ENCODE results near the gene UGT1A5. TPM values are rescaled to one million over a fixed set of nuclear protein-coding genes. Genes with fewer than 3 reads are reported as not detected.

The UGT1A5 gene
- polyA plus RNA-seq, result 0.51 to 2.2 TPM (median 1.3 TPM) in 3 replicates
- polyA plus RNA-seq (2011; ENCODE audit: low read depth), result 0.37 TPM
- polyA plus RNA-seq (2011; cell fraction: cytosol; rRNA removed), result 0.27 and 0.45 TPM in 2 replicates
- polyA plus RNA-seq (2011; cell fraction: nucleus; rRNA removed), result 4.4 and 5.9 TPM in 2 replicates
- polyA plus RNA-seq (2012; ENCODE audit: low replicate concordance), result 0.90 TPM in 1 of 2 replicates, not detected in the other
- polyA minus RNA-seq, result 4.3 to 23.3 TPM (median 17.6 TPM) in 3 replicates
- not detected for polyA minus RNA-seq (2011; cell fraction: cytosol; rRNA and poly(A)+ RNA removed)
- 18.0 and 46.2 TPM in 2 replicates for polyA minus RNA-seq (2011; cell fraction: nucleus; rRNA and poly(A)+ RNA removed)

DNA sequence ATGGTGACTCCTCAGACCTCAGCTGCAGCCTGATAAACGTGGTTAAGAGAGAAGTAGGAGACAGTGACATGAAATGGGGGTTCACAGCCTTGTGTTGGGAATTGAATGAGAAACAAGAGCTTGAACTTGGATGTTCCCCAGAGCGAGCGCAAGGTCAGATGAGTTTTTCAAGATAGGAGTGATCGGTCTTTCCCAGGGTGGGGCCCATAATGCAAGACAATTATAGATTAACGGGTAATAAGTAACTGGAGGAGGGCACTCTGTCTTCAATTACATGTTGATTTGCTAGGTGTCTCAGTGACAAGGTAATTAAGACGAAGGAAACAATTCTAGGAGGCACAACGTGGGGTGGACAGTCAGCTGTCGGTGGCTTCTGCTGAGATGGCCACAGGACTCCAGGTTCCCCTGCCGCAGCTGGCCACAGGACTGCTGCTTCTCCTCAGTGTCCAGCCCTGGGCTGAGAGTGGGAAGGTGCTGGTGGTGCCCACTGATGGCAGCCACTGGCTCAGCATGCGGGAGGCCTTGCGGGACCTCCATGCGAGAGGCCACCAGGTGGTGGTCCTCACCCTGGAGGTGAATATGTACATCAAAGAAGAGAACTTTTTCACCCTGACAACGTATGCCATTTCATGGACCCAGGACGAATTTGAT lies at the start of gene UGT1A5:
TSS of gene UGT1A5 (plus strand) at position 297 of the 651 bp plus-strand sequence. CDS start at position 382, 85 bp downstream.
- H2AFZ ChIP-seq (ENCODE audit: control insufficient read depth, low read length), result no peak within 1 kb of the TSS
- no peaks in the 10 kb centered on the region for H3K9me1 ChIP-seq (ENCODE audit: control insufficient read depth, extremely low read depth, insufficient read depth, low read length)
- H3K4me1 ChIP-seq (ENCODE audit: control insufficient read depth, extremely low read depth, insufficient read depth, low read length), result peaks cover 14% of the 10 kb centered on the region
- no peaks in the 10 kb centered on the region for H4K20me1 ChIP-seq (ENCODE audit: control insufficient read depth, extremely low read depth, insufficient read depth, low read length)
- no peaks in the 10 kb centered on the region for H3K27me3 ChIP-seq (ENCODE audit: control insufficient read depth, extremely low read depth, insufficient read depth, low read length)
- H3K9ac ChIP-seq (ENCODE audit: control insufficient read depth, extremely low read depth, insufficient read depth, low read length), result no peak within 1 kb of the TSS
- H3K4me2 ChIP-seq (ENCODE audit: control insufficient read depth, extremely low read depth, insufficient read depth, low read depth, low read length), result no peak within 1 kb of the TSS
- H3K27ac ChIP-seq (ENCODE audit: control insufficient read depth, insufficient read depth, low read length), result no peak within 1 kb of the TSS
- no peaks in the 10 kb centered on the region for H3K9me3 ChIP-seq (ENCODE audit: control insufficient read depth, low read depth, low read length)
- dilution Hi-C loops (cut with MboI; ENCODE audit: extremely low pct_ligation_motif_present, low sequenced_read_pairs), result no loop called here
- TF ChIP-seq EZH2 (IDR thresholded peaks at IDR 0.05; ENCODE audit: low read length) (no peak), CTCF (optimal IDR thresholded peaks at IDR 0.05 in 1 of 3, IDR thresholded peaks at IDR 0.05 in 1 of 3, conservative IDR thresholded peaks at IDR 0.05 in 1 of 3; ENCODE audit: extremely low read depth in 1 of 3, insufficient read depth in 2 of 3, low read length in 3 of 3) (no peak)
- no peak within 1 kb of the TSS for H3K4me3 ChIP-seq (ENCODE audit: control insufficient read depth in 2 of 3, extremely low read depth in 1 of 3, insufficient read depth in 2 of 3, low read depth in 1 of 3, low read length in 3 of 3)
- FAIRE-seq (no peak), DNase-seq (ENCODE audit: low read depth, low spot score) (no peak)
- peaks cover 3 to 13% of the 10 kb centered on the region in 2 experiments for H3K36me3 ChIP-seq (ENCODE audit: control insufficient read depth in 2 of 2, extremely low read depth in 1 of 2, insufficient read depth in 2 of 2, low read length in 2 of 2)
- H3K79me2 ChIP-seq (ENCODE audit: control insufficient read depth, insufficient read depth, low read length), result peaks cover 43% of the 10 kb centered on the region

DNA sequence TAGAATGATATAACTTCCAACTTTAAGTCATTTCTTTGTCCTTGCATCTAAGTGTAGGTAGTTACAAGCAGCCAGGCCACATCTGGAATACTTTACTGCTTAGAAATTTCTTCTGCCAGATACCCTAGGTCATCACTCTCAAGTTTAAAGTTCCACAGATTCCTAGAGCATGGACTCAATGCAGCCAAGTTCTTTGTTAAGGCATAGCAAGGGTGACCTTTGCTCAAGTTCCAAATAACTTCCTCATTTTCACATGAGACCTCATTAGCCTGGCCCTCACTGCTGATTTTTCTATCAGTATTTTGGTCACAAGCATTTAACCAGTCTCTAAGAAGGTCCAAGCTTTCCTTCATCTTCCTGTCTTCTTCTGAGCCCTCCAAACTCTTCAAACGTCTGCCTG lies 48.8 kb upstream of the UGT1A5 start:
- no peaks in the 10 kb centered on the region for H4K20me1 ChIP-seq (ENCODE audit: control insufficient read depth, extremely low read depth, insufficient read depth, low read length)
- no peak overlapping the region for H3K4me2 ChIP-seq (ENCODE audit: control insufficient read depth, extremely low read depth, insufficient read depth, low read depth, low read length)
- H3K4me3 ChIP-seq (ENCODE audit: control insufficient read depth in 2 of 3, extremely low read depth in 1 of 3, insufficient read depth in 2 of 3, low read depth in 1 of 3, low read length in 3 of 3), result no peak overlapping the region
- H3K9me3 ChIP-seq (ENCODE audit: control insufficient read depth, low read depth, low read length), result no peaks in the 10 kb centered on the region
- no peaks in the 10 kb centered on the region for H3K4me1 ChIP-seq (ENCODE audit: control insufficient read depth, extremely low read depth, insufficient read depth, low read length)
- H3K9ac ChIP-seq (ENCODE audit: control insufficient read depth, extremely low read depth, insufficient read depth, low read length), result no peak overlapping the region
- no peaks in the 10 kb centered on the region for H3K27me3 ChIP-seq (ENCODE audit: control insufficient read depth, extremely low read depth, insufficient read depth, low read length)
- dilution Hi-C loops (cut with MboI; ENCODE audit: extremely low pct_ligation_motif_present, low sequenced_read_pairs), result no loop called here
- H3K36me3 ChIP-seq (ENCODE audit: control insufficient read depth in 2 of 2, extremely low read depth in 1 of 2, insufficient read depth in 2 of 2, low read length in 2 of 2), result no peaks in the 10 kb centered on the region
- no peaks in the 10 kb centered on the region for H3K9me1 ChIP-seq (ENCODE audit: control insufficient read depth, extremely low read depth, insufficient read depth, low read length)
- no peak overlapping the region for H3K27ac ChIP-seq (ENCODE audit: control insufficient read depth, insufficient read depth, low read length)
- H2AFZ ChIP-seq (ENCODE audit: control insufficient read depth, low read length), result no peak overlapping the region
- no peak for FAIRE-seq
- TF ChIP-seq EZH2 (IDR thresholded peaks at IDR 0.05; ENCODE audit: low read length) (no peak), CTCF (optimal IDR thresholded peaks at IDR 0.05 in 1 of 3, IDR thresholded peaks at IDR 0.05 in 1 of 3, conservative IDR thresholded peaks at IDR 0.05 in 1 of 3; ENCODE audit: extremely low read depth in 1 of 3, insufficient read depth in 2 of 3, low read length in 3 of 3) (no peak)
- DNase-seq (ENCODE audit: low read depth, low spot score), result no peak
- no peaks in the 10 kb centered on the region for H3K79me2 ChIP-seq (ENCODE audit: control insufficient read depth, insufficient read depth, low read length)

All from keratinocyte (primary cell).